ENCODE measurements around the gene OSCAR. TPM values are rescaled to one million over a fixed set of nuclear protein-coding genes. Genes with fewer than 3 reads are reported as not detected.

Gene OSCAR
- total RNA-seq, 2 donors from 2014 or later, result 0.57 to 1.6 TPM

- intact Hi-C loops (cut with DNase I), result no loop called here
- no peak overlapping the region for H3K27ac ChIP-seq
- no peak for DNase-seq
- no peaks in the 10 kb centered on the region for H3K9me3 ChIP-seq
- no peaks in the 10 kb centered on the region for H3K27me3 ChIP-seq
- H3K4me3 ChIP-seq, result no peak overlapping the region
- no peaks in the 10 kb centered on the region for H3K36me3 ChIP-seq
- no peak overlapping the region for H3K9ac ChIP-seq (ENCODE audit: low read depth in 2 of 2, low read length in 2 of 2)
- no peaks in the 10 kb centered on the region for H3K4me1 ChIP-seq
- no peak for TF ChIP-seq CTCF (IDR thresholded peaks at IDR 0.05)
Observed at GRCh38 chr19:54094426-54095000, 6.1 kb downstream of the OSCAR start.

- Histone ChIP-seq H3K9ac (ENCODE audit: low read depth in 2 of 2, low read length in 2 of 2) (no peak overlapping the region), H3K4me3 (no peak overlapping the region), H3K27ac (no peak overlapping the region), H3K4me1 (no peaks in the 10 kb centered on the region), H3K36me3 (no peaks in the 10 kb centered on the region), H3K9me3 (no peaks in the 10 kb centered on the region), H3K27me3 (no peaks in the 10 kb centered on the region)
- no peak for TF ChIP-seq CTCF (IDR thresholded peaks at IDR 0.05)
- DNase-seq, result no peak
- intact Hi-C loops (cut with DNase I), result no loop called here
Observed at GRCh38 chr19:54084410-54084809, 16.2 kb downstream of the OSCAR start.

- Histone ChIP-seq H3K27ac (no peak within 1 kb of the TSS), H3K36me3 (no peaks in the 10 kb centered on the region), H3K4me1 (no peaks in the 10 kb centered on the region), H3K27me3 (no peaks in the 10 kb centered on the region), H3K9me3 (no peaks in the 10 kb centered on the region), H3K4me3 (no peak within 1 kb of the TSS), H3K9ac (ENCODE audit: low read depth in 2 of 2, low read length in 2 of 2) (no peak within 1 kb of the TSS)
- TF ChIP-seq CTCF (IDR thresholded peaks at IDR 0.05), result no peak
- DNase-seq, result no peak
- intact Hi-C loops (cut with DNase I), result no loop called here
Observed at GRCh38 chr19:54081032-54081431, 19.6 kb downstream of the OSCAR start, which contains the start of gene TARM1. Gene TARM1 (minus strand): TSS chr19:54081365. CDS start chr19:54081340, 25 bp downstream.

- no peak overlapping the region for H3K27ac ChIP-seq
- no peaks in the 10 kb centered on the region for H3K9me3 ChIP-seq
- H3K9ac ChIP-seq (ENCODE audit: low read depth in 2 of 2, low read length in 2 of 2), result no peak overlapping the region
- no peaks in the 10 kb centered on the region for H3K27me3 ChIP-seq
- no peaks in the 10 kb centered on the region for H3K4me1 ChIP-seq
- no peak overlapping the region for H3K4me3 ChIP-seq
- DNase-seq, result no peak
- H3K36me3 ChIP-seq, result no peaks in the 10 kb centered on the region
- TF ChIP-seq CTCF (IDR thresholded peaks at IDR 0.05), result no peak
- intact Hi-C loops (cut with DNase I), result no loop called here
Observed at GRCh38 chr19:54077334-54077733, 23.3 kb downstream of the OSCAR start.

GRCh38 chr19:54074851-54075250 lies 25.8 kb downstream of the OSCAR start:
- H3K9me3 ChIP-seq, result no peaks in the 10 kb centered on the region
- H3K9ac ChIP-seq (ENCODE audit: low read depth in 2 of 2, low read length in 2 of 2), result no peak overlapping the region
- H3K4me3 ChIP-seq, result no peak overlapping the region
- no peak for TF ChIP-seq CTCF (IDR thresholded peaks at IDR 0.05)
- no peak for DNase-seq
- H3K36me3 ChIP-seq, result no peaks in the 10 kb centered on the region
- no peak overlapping the region for H3K27ac ChIP-seq
- H3K27me3 ChIP-seq, result no peaks in the 10 kb centered on the region
- H3K4me1 ChIP-seq, result no peaks in the 10 kb centered on the region
- intact Hi-C loops (cut with DNase I), result no loop called here
